Skeletal muscle satellite cell (primary cell): ENCODE data around the gene LY6G6F.
A peak's percentile ranks its signal among the peaks of the same experiment; 100 is the strongest.

Experiments used
- H3K27me3 ChIP-seq: 2 replicates; pipeline ENCODE4 v1.7.0; 2013; ENCODE audit warnings: low read length; ENCODE audit not compliant: control insufficient read depth, insufficient read depth
- H3K36me3 ChIP-seq: 2 replicates; pipeline ENCODE4 v1.7.0; 2013; ENCODE audit warnings: mild to moderate bottlenecking, control low read depth, low read length; ENCODE audit not compliant: insufficient read depth
- H3K4me1 ChIP-seq: 2 replicates; pipeline ENCODE4 v1.7.0; 2013; ENCODE audit warnings: low read length; ENCODE audit not compliant: control insufficient read depth, insufficient read depth
- H3K4me2 ChIP-seq: 2 replicates; pipeline ENCODE4 v1.7.0; 2013; ENCODE audit warnings: mild to moderate bottlenecking, low read length
- H3K4me3 ChIP-seq: 2 replicates; pipeline ENCODE4 v1.7.0; 2013; ENCODE audit warnings: low read length
- H3K9ac ChIP-seq: 2 replicates; pipeline ENCODE4 v1.7.0; 2013; ENCODE audit warnings: mild to moderate bottlenecking, low read depth, low read length, moderate library complexity
- H3K9me3 ChIP-seq: replicated peaks from 2 replicates; pipeline ENCODE4 v1.7.0; 2013; ENCODE audit warnings: mild to moderate bottlenecking, control low read depth, low read length

Gene LY6G6F

GRCh38 chr6:31721351-31722020, 14.8 kb downstream of the LY6G6F start, which contains the start of gene LY6G6C:
TSS of gene LY6G6C (minus strand) at chr6:31721746. CDS start at chr6:31721679, 67 bp downstream.
- Histone ChIP-seq H3K4me1 (no peaks in the 10 kb centered on the region), H3K4me2 (no peak within 1 kb of the TSS), H3K36me3 (peaks cover 10% of the 10 kb centered on the region), H3K4me3 (no peak within 1 kb of the TSS), H3K9me3 (no peaks in the 10 kb centered on the region), H3K27me3 (no peaks in the 10 kb centered on the region), H3K9ac (no peak within 1 kb of the TSS)

GRCh38 chr6:31722173-31722572, 15.5 kb downstream of the LY6G6F start:
- Histone ChIP-seq H3K36me3 (peaks cover 16% of the 10 kb centered on the region), H3K9ac (no peak overlapping the region), H3K4me3 (no peak overlapping the region), H3K4me2 (no peak overlapping the region), H3K4me1 (no peaks in the 10 kb centered on the region), H3K27me3 (no peaks in the 10 kb centered on the region), H3K9me3 (no peaks in the 10 kb centered on the region)

- Histone ChIP-seq H3K4me1 (peaks cover 1% of the 10 kb centered on the region), H3K9ac (no peak within 1 kb of the TSS), H3K27me3 (no peaks in the 10 kb centered on the region), H3K36me3 (peaks cover 25% of the 10 kb centered on the region), H3K9me3 (no peaks in the 10 kb centered on the region), H3K4me2 (no peak within 1 kb of the TSS), H3K4me3 (no peak within 1 kb of the TSS)
Measured at GRCh38 chr6:31723245-31723979, 16.7 kb downstream of the LY6G6F start, which contains the start of gene MPIG6B. TSS of gene MPIG6B (plus strand) at chr6:31723373. CDS start at chr6:31723384, 11 bp downstream.

GRCh38 chr6:31723980-31724691, 17.5 kb downstream of the LY6G6F start:
- no peak overlapping the region for H3K4me2 ChIP-seq

GRCh38 chr6:31725502-31726350, 19.1 kb downstream of the LY6G6F start:
- Histone ChIP-seq H3K9me3 (no peaks in the 10 kb centered on the region), H3K27me3 (no peaks in the 10 kb centered on the region), H3K36me3 (peaks cover 31% of the 10 kb centered on the region), H3K4me3 (no peak overlapping the region), H3K4me1 (peaks cover 13% of the 10 kb centered on the region), H3K9ac (no peak overlapping the region), H3K4me2 (no peak overlapping the region)

More at GRCh38 chr6:31723980-31724691, 17.5 kb downstream of the LY6G6F start:
- no peaks in the 10 kb centered on the region for H3K9me3 ChIP-seq
- H3K4me3 ChIP-seq = no peak overlapping the region
- no peaks in the 10 kb centered on the region for H3K27me3 ChIP-seq
- no peak overlapping the region for H3K9ac ChIP-seq
- H3K4me1 ChIP-seq = peaks cover 7% of the 10 kb centered on the region
- peaks cover 25% of the 10 kb centered on the region for H3K36me3 ChIP-seq

GRCh38 chr6:31727034-31727716, 20.5 kb downstream of the LY6G6F start:
- Histone ChIP-seq H3K4me1 (peaks cover 15% of the 10 kb centered on the region), H3K27me3 (no peaks in the 10 kb centered on the region), H3K9ac (no peak overlapping the region), H3K9me3 (no peaks in the 10 kb centered on the region), H3K36me3 (peaks cover 42% of the 10 kb centered on the region), H3K4me3 (no peak overlapping the region), H3K4me2 (no peak overlapping the region)

GRCh38 chr6:31727717-31728671, 21.3 kb downstream of the LY6G6F start:
- Histone ChIP-seq H3K9me3 (no peaks in the 10 kb centered on the region), H3K9ac (peak overlapping the region; percentile 89), H3K4me2 (peak overlapping the region; percentile 90), H3K4me1 (peaks cover 15% of the 10 kb centered on the region), H3K36me3 (peaks cover 48% of the 10 kb centered on the region), H3K4me3 (peak overlapping the region; percentile 79), H3K27me3 (no peaks in the 10 kb centered on the region)

- H3K36me3 ChIP-seq = peaks cover 57% of the 10 kb centered on the region
- no peaks in the 10 kb centered on the region for H3K27me3 ChIP-seq
- peak within 1 kb of the TSS; percentile 79 for H3K4me3 ChIP-seq
- H3K4me2 ChIP-seq = peak within 1 kb of the TSS; percentile 90
- peak within 1 kb of the TSS; percentile 89 for H3K9ac ChIP-seq
- peaks cover 23% of the 10 kb centered on the region for H3K4me1 ChIP-seq
- H3K9me3 ChIP-seq = no peaks in the 10 kb centered on the region
Measured at GRCh38 chr6:31728767-31729514, 22.3 kb downstream of the LY6G6F start, which contains the start of gene DDAH2. TSS of gene DDAH2 (minus strand) at chr6:31729299. CDS start at chr6:31729161, 138 bp downstream.

- peak overlapping the region; percentile 89 for H3K9ac ChIP-seq
- H3K4me2 ChIP-seq = peak overlapping the region; percentile 90
- no peaks in the 10 kb centered on the region for H3K27me3 ChIP-seq
- H3K4me1 ChIP-seq = peaks cover 28% of the 10 kb centered on the region
- peaks cover 63% of the 10 kb centered on the region for H3K36me3 ChIP-seq
- no peaks in the 10 kb centered on the region for H3K9me3 ChIP-seq
- H3K4me3 ChIP-seq = peak overlapping the region; percentile 79
Measured at GRCh38 chr6:31729515-31729978, 22.9 kb downstream of the LY6G6F start.
